PFSK-1 (cell line): ENCODE data around the gene TMEM100.

Source experiments
- FOXP2 ChIP-seq: optimal IDR thresholded peaks from 2 replicates; pipeline ENCODE3; 2011; ENCODE audit warnings: borderline replicate concordance, control low read depth, inconsistent platforms; ENCODE audit not compliant: insufficient read depth; ENCODE audit errors: extremely low read length, extremely low read depth
- POLR2AphosphoS5 ChIP-seq: IDR thresholded peaks from 2 replicates; pipeline ENCODE4 v1.6.1; 2012; ENCODE audit warnings: low read depth, mild to moderate bottlenecking, control low read depth, low read length, moderate library complexity
- REST ChIP-seq, 2 experiments: IDR thresholded peaks; 2 replicates each; pipeline versions ENCODE4 v1.6.1 to v1.8.0; 2011 to 2012; ENCODE audit warnings: low read depth in 2 of 2, low read length in 2 of 2, control low read depth in 1 of 2, inconsistent platforms in 1 of 2, mild to moderate bottlenecking in 1 of 2, moderate library complexity in 1 of 2; ENCODE audit not compliant: insufficient read depth in 1 of 2
- SIN3A ChIP-seq: IDR thresholded peaks from 2 replicates; pipeline ENCODE4 v1.6.1; 2012; ENCODE audit warnings: mild to moderate bottlenecking, low read length, moderate library complexity, borderline replicate concordance; ENCODE audit not compliant: insufficient read depth
- TAF1 ChIP-seq: IDR thresholded peaks from 2 replicates; pipeline ENCODE4 v1.6.1; 2012; ENCODE audit warnings: low read length, control low read depth, borderline replicate concordance; ENCODE audit not compliant: insufficient read depth

GRCh38 chr17:55763856-55764255 is 41.2 kb upstream of the TMEM100 start:
- TF ChIP-seq REST (IDR thresholded peaks at IDR 0.05; ENCODE audit: insufficient read depth in 1 of 2, low read depth in 2 of 2, low read length in 2 of 2) (no peak), POLR2AphosphoS5 (no peak), SIN3A (no peak), TAF1 (peak; percentile 42; the same call in 1 of the 2 replicates), FOXP2 (no peak)
